Neural crest cell (in vitro differentiated cells): ENCODE results near the gene PLPPR2. TPM values are rescaled to one million over a fixed set of nuclear protein-coding genes. Genes with fewer than 3 reads are reported as not detected.
"Not testable (repeated sequence)": the region's sequence is repeated elsewhere in the genome, so short reads cannot be mapped to it uniquely, and the experiment has no call there.

ENCODE experiments used
- DNase-seq: peaks from one replicate; pipeline ENCODE4 v3.0.0; 2021; ENCODE audit warnings: low read depth, mixed read lengths, low spot score
- H3K27ac Mint-ChIP-seq: one replicate; pipeline ENCODE4 v1.8.0; 2021; ENCODE audit warnings: mild to moderate bottlenecking, mixed read lengths; ENCODE audit not compliant: unreplicated experiment
- H3K27me3 Mint-ChIP-seq: 2 replicates; pipeline ENCODE4 v1.8.0; 2021; ENCODE audit warnings: low read depth, mild to moderate bottlenecking, mixed read lengths
- H3K36me3 Mint-ChIP-seq: 2 replicates; pipeline ENCODE4 v1.8.0; 2021; ENCODE audit warnings: low read depth, mild to moderate bottlenecking, mixed read lengths
- H3K4me1 Mint-ChIP-seq: 2 replicates; pipeline ENCODE4 v1.8.0; 2021; ENCODE audit warnings: mixed read lengths
- H3K4me3 Mint-ChIP-seq: one replicate; pipeline ENCODE4 v1.8.0; 2021; ENCODE audit warnings: mild to moderate bottlenecking, mixed read lengths
- H3K9me3 Mint-ChIP-seq: 2 replicates; pipeline ENCODE4 v1.8.0; 2021; ENCODE audit warnings: mixed read lengths
- CTCF ChIP-seq: fragments of 200-600 bp; sonication (generic); conservative IDR thresholded peaks from 2 replicates; pipeline ENCODE4 v1.5.0; 2021; ENCODE audit warnings: antibody characterized with exemption, mild to moderate bottlenecking
- total RNA-seq: library from RNA; stranded (reverse); gene quantifications from 2 replicates; pipeline ENCODE4 v1.2.1, GENCODE V29; 2021

Gene PLPPR2
- total RNA-seq, 1 donor from 2014 or later, result 10.3 TPM

DNA sequence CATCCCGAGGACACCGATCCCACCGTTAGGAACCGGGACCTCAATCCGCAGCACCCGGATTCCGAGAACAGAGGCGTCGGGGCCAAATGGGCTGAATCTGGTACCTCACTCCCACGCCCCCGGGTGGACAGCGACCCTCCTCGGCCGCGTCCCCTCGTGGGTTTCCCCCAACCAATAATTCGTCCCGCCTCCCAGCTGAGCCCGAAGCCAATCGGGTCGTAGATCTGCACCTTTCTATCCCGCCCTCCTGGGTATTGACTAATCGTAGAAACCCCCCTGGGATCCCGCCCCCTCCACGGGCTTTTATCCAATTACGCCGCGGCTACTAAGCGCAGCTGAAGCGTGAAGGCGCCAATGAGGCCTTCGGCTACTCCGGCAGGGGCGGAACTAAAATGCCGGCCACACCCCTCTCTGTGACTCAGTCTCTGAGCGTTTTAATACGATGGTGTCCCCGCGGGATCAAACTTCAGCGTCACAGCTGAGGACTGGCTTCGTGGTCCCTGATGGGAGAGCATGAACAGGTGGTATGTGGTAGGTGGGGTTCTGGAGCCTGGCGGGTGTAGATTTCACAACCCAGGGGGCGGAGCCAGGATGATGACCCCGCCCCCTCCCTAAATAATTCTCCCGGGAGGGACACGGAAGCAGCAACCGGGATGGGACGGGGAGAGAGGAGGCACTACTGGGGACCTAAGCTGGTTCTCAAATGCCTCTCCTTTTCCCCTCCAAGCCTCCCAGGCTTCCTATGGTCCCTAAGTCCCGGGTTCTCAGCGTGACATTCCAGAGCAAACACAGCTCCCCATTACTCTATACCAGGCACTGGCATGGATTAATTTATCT is 8.9 kb upstream of the PLPPR2 start, which contains the start of the genes CCDC159 and TMEM205:
Gene CCDC159 (plus strand): TSS at position 416 of the 837 bp plus-strand sequence. CDS start 88 bp downstream, at position 504.
Gene TMEM205 (minus strand): TSS at position 165 of the 837 bp plus-strand sequence. CDS start 649 bp downstream, outside the sequence.
- DNase-seq, result peak; percentile 94
- peak within 1 kb of the TSS; percentile 96 for H3K4me3 Mint-ChIP-seq
- TF ChIP-seq CTCF, result no peak
- peaks cover 24% of the 10 kb centered on the region for H3K4me1 Mint-ChIP-seq
- peak within 1 kb of the TSS; percentile 95 for H3K27ac Mint-ChIP-seq
- no peaks in the 10 kb centered on the region for H3K36me3 Mint-ChIP-seq
- peaks cover 3% of the 10 kb centered on the region for H3K9me3 Mint-ChIP-seq
- no peaks in the 10 kb centered on the region for H3K27me3 Mint-ChIP-seq

- no peak for DNase-seq
- Mint-ChIP-seq H3K4me3 (peak overlapping the region; percentile 96), H3K36me3 (no peaks in the 10 kb centered on the region), H3K9me3 (peaks cover 3% of the 10 kb centered on the region), H3K27me3 (no peaks in the 10 kb centered on the region), H3K4me1 (peaks cover 24% of the 10 kb centered on the region), H3K27ac (no peak overlapping the region)
- no peak for TF ChIP-seq CTCF
Observed at GRCh38 chr19:11347546-11348039, 7.6 kb upstream of the PLPPR2 start.

GRCh38 chr19:11349171-11349570 is 6.1 kb upstream of the PLPPR2 start:
- Mint-ChIP-seq H3K27ac (no peak overlapping the region), H3K4me3 (no peak overlapping the region)

DNA sequence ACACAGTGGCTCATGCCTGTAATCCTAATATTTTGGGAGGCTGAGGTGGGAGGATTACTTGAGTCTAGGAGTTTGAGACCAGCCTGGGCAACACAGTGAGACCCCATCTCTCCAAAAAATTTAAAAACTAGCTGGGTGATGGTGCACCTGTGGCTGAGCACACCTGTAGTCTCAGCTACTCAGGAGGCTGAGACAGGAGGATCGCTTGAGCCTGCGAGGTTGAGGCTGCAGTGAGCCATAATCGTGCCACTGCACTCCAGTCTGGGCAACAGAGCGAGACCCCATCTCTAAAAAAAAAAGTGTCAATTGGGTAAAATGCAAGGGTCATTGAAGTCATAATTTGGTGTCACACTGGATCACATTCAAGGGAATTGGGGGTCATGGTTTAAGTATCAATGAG is 1.1 kb upstream of the PLPPR2 start:
- Mint-ChIP-seq H3K27me3 (peaks cover 18% of the 10 kb centered on the region), H3K4me3 (peak overlapping the region; percentile 9), H3K4me1 (peaks cover 13% of the 10 kb centered on the region)
- not testable (repeated sequence) for H3K27ac Mint-ChIP-seq, H3K9me3 Mint-ChIP-seq, H3K36me3 Mint-ChIP-seq, DNase-seq

More at GRCh38 chr19:11349171-11349570, 6.1 kb upstream of the PLPPR2 start:
- peaks cover 3% of the 10 kb centered on the region for H3K9me3 Mint-ChIP-seq
- H3K27me3 Mint-ChIP-seq, result no peaks in the 10 kb centered on the region
- DNase-seq, result no peak
- H3K36me3 Mint-ChIP-seq, result no peaks in the 10 kb centered on the region
- peaks cover 24% of the 10 kb centered on the region for H3K4me1 Mint-ChIP-seq
- no peak for TF ChIP-seq CTCF

DNA sequence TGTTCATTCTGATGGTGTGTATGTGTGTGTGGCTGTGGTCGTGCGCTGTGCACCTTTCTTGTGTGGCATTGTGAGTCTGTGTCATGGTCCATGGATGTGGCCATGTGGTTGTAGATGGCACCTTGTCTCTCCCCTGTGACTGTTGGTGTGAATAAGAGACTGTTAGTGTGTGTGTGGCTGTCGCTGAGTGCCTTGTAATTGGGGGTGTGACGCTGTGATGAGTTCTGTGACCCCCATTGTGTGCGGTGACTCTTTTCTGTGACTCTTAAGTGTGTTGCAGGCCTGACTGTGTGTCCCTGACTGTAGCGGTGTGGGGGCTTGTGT is 804 bp downstream of the PLPPR2 start:
- Mint-ChIP-seq H3K4me1 (peaks cover 13% of the 10 kb centered on the region), H3K4me3 (peak overlapping the region; percentile 83), H3K27ac (peak overlapping the region; percentile 58), H3K36me3 (no peaks in the 10 kb centered on the region), H3K27me3 (peaks cover 30% of the 10 kb centered on the region), H3K9me3 (no peaks in the 10 kb centered on the region)
- DNase-seq, result no peak
- TF ChIP-seq CTCF, result no peak
